Measurements from ENCODE around the gene KDELR1. TPM values are rescaled to one million over a fixed set of nuclear protein-coding genes. Genes with fewer than 3 reads are reported as not detected.

KDELR1 gene
- total RNA-seq, 1 experiment from 2014 or later, result 375 TPM

- Mint-ChIP-seq H3K27me3 (ENCODE audit: insufficient read depth, unreplicated experiment) (no peaks in the 10 kb centered on the region), H3K27ac (ENCODE audit: unreplicated experiment) (no peak overlapping the region), H3K4me1 (ENCODE audit: low read depth, unreplicated experiment) (peaks cover 54% of the 10 kb centered on the region), H3K9me3 (ENCODE audit: unreplicated experiment) (peaks cover 10% of the 10 kb centered on the region), H3K36me3 (ENCODE audit: insufficient read depth, unreplicated experiment) (peaks cover 40% of the 10 kb centered on the region), H3K4me3 (ENCODE audit: unreplicated experiment) (peak overlapping the region; percentile 83)
- DNase-seq, result no peak
- intact Hi-C loops (cut with micrococcal nuclease; ENCODE audit: unreplicated experiment), result no loop called here
- no peaks in the 10 kb centered on the region for H3K27me3 ChIP-seq (replicated peaks; ENCODE audit: control insufficient read depth, insufficient read depth, low read length)
- BruUV-seq (replicated peaks), result no TSS peak
- no peaks in the 10 kb centered on the region for H3K36me3 ChIP-seq (ENCODE audit: control insufficient read depth, insufficient read depth, low read length)
- H3K4me3 ChIP-seq (ENCODE audit: low read depth, low read length), result no peak overlapping the region
- TF ChIP-seq CTCF (IDR thresholded peaks at IDR 0.05; ENCODE audit: insufficient read depth in 1 of 2, low read depth in 1 of 2, low read length in 1 of 2, severe bottlenecking in 1 of 2, unreplicated experiment in 1 of 2), result no peak
- ChIA-PET POLR2A (no interaction called here), CTCF (no interaction called here)
- H3K9me3 ChIP-seq, result no peaks in the 10 kb centered on the region
- H3K4me1 ChIP-seq, result peaks cover 47% of the 10 kb centered on the region
Measured at GRCh38 chr19:48396824-48397176, 5.4 kb upstream of the KDELR1 start.

- TF ChIP-seq CTCF (IDR thresholded peaks at IDR 0.05; ENCODE audit: insufficient read depth in 1 of 2, low read depth in 1 of 2, low read length in 1 of 2, severe bottlenecking in 1 of 2, unreplicated experiment in 1 of 2), result no peak
- no peaks in the 10 kb centered on the region for H3K36me3 ChIP-seq (ENCODE audit: control insufficient read depth, insufficient read depth, low read length)
- ChIA-PET CTCF (no interaction called here), POLR2A (interaction anchor here (0.5 kb wide), 1 partner anchor 1171 kb away, joined by 4 read pairs; no protein-coding TSS in a partner anchor)
- intact Hi-C loops (cut with micrococcal nuclease; ENCODE audit: unreplicated experiment), result no loop called here
- no peaks in the 10 kb centered on the region for H3K9me3 ChIP-seq
- Mint-ChIP-seq H3K27me3 (ENCODE audit: insufficient read depth, unreplicated experiment) (no peaks in the 10 kb centered on the region), H3K4me1 (ENCODE audit: low read depth, unreplicated experiment) (peaks cover 54% of the 10 kb centered on the region), H3K27ac (ENCODE audit: unreplicated experiment) (no peak overlapping the region), H3K4me3 (ENCODE audit: unreplicated experiment) (peak overlapping the region; percentile 66), H3K36me3 (ENCODE audit: insufficient read depth, unreplicated experiment) (peaks cover 46% of the 10 kb centered on the region), H3K9me3 (ENCODE audit: unreplicated experiment) (peaks cover 10% of the 10 kb centered on the region)
- H3K27me3 ChIP-seq (replicated peaks; ENCODE audit: control insufficient read depth, insufficient read depth, low read length), result no peaks in the 10 kb centered on the region
- peaks cover 47% of the 10 kb centered on the region for H3K4me1 ChIP-seq
- DNase-seq, result peak in 1 of 2 experiments; percentile 61
- H3K4me3 ChIP-seq (ENCODE audit: low read depth, low read length), result no peak overlapping the region
- BruUV-seq (replicated peaks), result no TSS peak
Measured at GRCh38 chr19:48396016-48396823, 4.9 kb upstream of the KDELR1 start.

GRCh38 chr19:48395499-48395898 is 4.1 kb upstream of the KDELR1 start:
- peak overlapping the region; percentile 66 for H3K4me3 Mint-ChIP-seq (ENCODE audit: unreplicated experiment)
- no peak for DNase-seq
- peaks cover 54% of the 10 kb centered on the region for H3K4me1 Mint-ChIP-seq (ENCODE audit: low read depth, unreplicated experiment)
- peaks cover 53% of the 10 kb centered on the region for H3K36me3 Mint-ChIP-seq (ENCODE audit: insufficient read depth, unreplicated experiment)
- no peak for TF ChIP-seq CTCF (IDR thresholded peaks at IDR 0.05; ENCODE audit: insufficient read depth in 1 of 2, low read depth in 1 of 2, low read length in 1 of 2, severe bottlenecking in 1 of 2, unreplicated experiment in 1 of 2)
- Histone ChIP-seq H3K4me1 (peaks cover 47% of the 10 kb centered on the region), H3K27me3 (replicated peaks; ENCODE audit: control insufficient read depth, insufficient read depth, low read length) (no peaks in the 10 kb centered on the region), H3K9me3 (no peaks in the 10 kb centered on the region), H3K36me3 (ENCODE audit: control insufficient read depth, insufficient read depth, low read length) (no peaks in the 10 kb centered on the region), H3K4me3 (ENCODE audit: low read depth, low read length) (no peak overlapping the region)
- BruUV-seq (replicated peaks), result no TSS peak
- CTCF ChIA-PET, result interaction anchor here (1.0 kb wide), 1 partner anchor 81 kb away, joined by 4 read pairs; no protein-coding TSS in a partner anchor
- no peaks in the 10 kb centered on the region for H3K27me3 Mint-ChIP-seq (ENCODE audit: insufficient read depth, unreplicated experiment)
- H3K9me3 Mint-ChIP-seq (ENCODE audit: unreplicated experiment), result peaks cover 10% of the 10 kb centered on the region
- POLR2A ChIA-PET, result interaction anchor here (0.5 kb wide), 1 partner anchor 1170 kb away, joined by 4 read pairs; no protein-coding TSS in a partner anchor
- H3K27ac Mint-ChIP-seq (ENCODE audit: unreplicated experiment), result no peak overlapping the region
- intact Hi-C loops (cut with micrococcal nuclease; ENCODE audit: unreplicated experiment), result no loop called here
